ENCODE results near the gene CAMK2N2. TPM values are rescaled to one million over a fixed set of nuclear protein-coding genes. Genes with fewer than 3 reads are reported as not detected.

The CAMK2N2 gene
- 0.50 TPM for polyA plus RNA-seq (2012; ENCODE audit: insufficient read length, low read depth)

GRCh38 chr3:184261270-184261853 is at the start of gene CAMK2N2:
Gene CAMK2N2 (minus strand): TSS chr3:184261553. CDS start chr3:184261285, 268 bp downstream.
- TF ChIP-seq SIN3A (IDR thresholded peaks at IDR 0.05; ENCODE audit: borderline replicate concordance, insufficient read depth, low read length) (no peak), REST (IDR thresholded peaks at IDR 0.05; ENCODE audit: insufficient read depth in 1 of 2, low read depth in 2 of 2, low read length in 2 of 2) (0 out of 4 replicates have a peak, but pooled peaks of 1 of the 2 experiments have one; percentile 21), FOXP2 (optimal IDR thresholded peaks at IDR 0.05; ENCODE audit: borderline replicate concordance, extremely low read depth, extremely low read length, insufficient read depth) (no peak)

GRCh38 chr3:184308744-184309143 is 47.4 kb upstream of the CAMK2N2 start:
- no peak for TF ChIP-seq FOXP2 (optimal IDR thresholded peaks at IDR 0.05; ENCODE audit: borderline replicate concordance, extremely low read depth, extremely low read length, insufficient read depth)

GRCh38 chr3:184307915-184308314 is 46.6 kb upstream of the CAMK2N2 start:
- no peak for TF ChIP-seq SIN3A (IDR thresholded peaks at IDR 0.05; ENCODE audit: borderline replicate concordance, insufficient read depth, low read length)
- TF ChIP-seq FOXP2 (optimal IDR thresholded peaks at IDR 0.05; ENCODE audit: borderline replicate concordance, extremely low read depth, extremely low read length, insufficient read depth): no peak
- no peak for TF ChIP-seq POLR2AphosphoS5 (IDR thresholded peaks at IDR 0.05; ENCODE audit: low read depth, low read length)
- TF ChIP-seq REST (IDR thresholded peaks at IDR 0.05; ENCODE audit: insufficient read depth in 1 of 2, low read depth in 2 of 2, low read length in 2 of 2): no peak
- no peak for TF ChIP-seq TAF1 (IDR thresholded peaks at IDR 0.05; ENCODE audit: borderline replicate concordance, insufficient read depth, low read length)

GRCh38 chr3:184306341-184306972 is 45.1 kb upstream of the CAMK2N2 start:
- TF ChIP-seq FOXP2 (optimal IDR thresholded peaks at IDR 0.05; ENCODE audit: borderline replicate concordance, extremely low read depth, extremely low read length, insufficient read depth) (no peak), REST (IDR thresholded peaks at IDR 0.05; ENCODE audit: insufficient read depth in 1 of 2, low read depth in 2 of 2, low read length in 2 of 2) (no peak), POLR2AphosphoS5 (IDR thresholded peaks at IDR 0.05; ENCODE audit: low read depth, low read length) (no peak), SIN3A (IDR thresholded peaks at IDR 0.05; ENCODE audit: borderline replicate concordance, insufficient read depth, low read length) (no peak), TAF1 (IDR thresholded peaks at IDR 0.05; ENCODE audit: borderline replicate concordance, insufficient read depth, low read length) (no peak)

- TF ChIP-seq TAF1 (IDR thresholded peaks at IDR 0.05; ENCODE audit: borderline replicate concordance, insufficient read depth, low read length): no peak
- no peak for TF ChIP-seq FOXP2 (optimal IDR thresholded peaks at IDR 0.05; ENCODE audit: borderline replicate concordance, extremely low read depth, extremely low read length, insufficient read depth)
- TF ChIP-seq POLR2AphosphoS5 (IDR thresholded peaks at IDR 0.05; ENCODE audit: low read depth, low read length): no peak
- TF ChIP-seq REST (IDR thresholded peaks at IDR 0.05; ENCODE audit: insufficient read depth in 1 of 2, low read depth in 2 of 2, low read length in 2 of 2): no peak
- no peak for TF ChIP-seq SIN3A (IDR thresholded peaks at IDR 0.05; ENCODE audit: borderline replicate concordance, insufficient read depth, low read length)
Observed at GRCh38 chr3:184305577-184305976, 44.2 kb upstream of the CAMK2N2 start.

All from PFSK-1 (cell line).